HEK293 (cell line): ENCODE measurements around the gene NUF2.

Experiments
- KLF7 ChIP-seq: fragments of 450-650 bp; formaldehyde crosslinking; IDR thresholded peaks from 2 replicates; pipeline ENCODE4 v1.5.1; 2016; ENCODE audit warnings: missing biosample characterization, missing genetic modification characterization, borderline replicate concordance
- REPIN1 ChIP-seq: fragments of 450-650 bp; formaldehyde crosslinking; IDR thresholded peaks from 2 replicates; pipeline ENCODE4 v1.5.1; 2017; ENCODE audit warnings: missing biosample characterization, missing genetic modification characterization, low read depth
- ZFP3 ChIP-seq: fragments of 450-650 bp; formaldehyde crosslinking; IDR thresholded peaks from 2 replicates; pipeline ENCODE4 v1.5.1; 2016; ENCODE audit warnings: low read depth, missing biosample characterization, missing genetic modification characterization
- ZNF10 ChIP-seq: fragments of 450-650 bp; formaldehyde crosslinking; IDR thresholded peaks from 2 replicates; pipeline ENCODE4 v1.5.1; 2017; ENCODE audit warnings: missing biosample characterization, missing genetic modification characterization
- ZNF416 ChIP-seq: fragments of 450-650 bp; formaldehyde crosslinking; IDR thresholded peaks from 2 replicates; pipeline ENCODE4 v1.5.1; 2016; ENCODE audit warnings: missing biosample characterization, missing genetic modification characterization
- TF ChIP-seq, protein P1 (sequence below): fragments of 450-650 bp; formaldehyde crosslinking; IDR thresholded peaks from 2 replicates; pipeline ENCODE4 v1.5.1; 2016; ENCODE audit warnings: missing biosample characterization, missing genetic modification characterization
- TF ChIP-seq, protein P2 (sequence below): fragments of 450-650 bp; formaldehyde crosslinking; IDR thresholded peaks from 2 replicates; pipeline ENCODE4 v1.5.1; 2016; ENCODE audit warnings: missing biosample characterization, missing genetic modification characterization
- TF ChIP-seq, protein P3 (sequence below): fragments of 450-650 bp; formaldehyde crosslinking; IDR thresholded peaks from 2 replicates; pipeline ENCODE4 v1.5.1; 2017; ENCODE audit warnings: missing biosample characterization, missing genetic modification characterization

DNA sequence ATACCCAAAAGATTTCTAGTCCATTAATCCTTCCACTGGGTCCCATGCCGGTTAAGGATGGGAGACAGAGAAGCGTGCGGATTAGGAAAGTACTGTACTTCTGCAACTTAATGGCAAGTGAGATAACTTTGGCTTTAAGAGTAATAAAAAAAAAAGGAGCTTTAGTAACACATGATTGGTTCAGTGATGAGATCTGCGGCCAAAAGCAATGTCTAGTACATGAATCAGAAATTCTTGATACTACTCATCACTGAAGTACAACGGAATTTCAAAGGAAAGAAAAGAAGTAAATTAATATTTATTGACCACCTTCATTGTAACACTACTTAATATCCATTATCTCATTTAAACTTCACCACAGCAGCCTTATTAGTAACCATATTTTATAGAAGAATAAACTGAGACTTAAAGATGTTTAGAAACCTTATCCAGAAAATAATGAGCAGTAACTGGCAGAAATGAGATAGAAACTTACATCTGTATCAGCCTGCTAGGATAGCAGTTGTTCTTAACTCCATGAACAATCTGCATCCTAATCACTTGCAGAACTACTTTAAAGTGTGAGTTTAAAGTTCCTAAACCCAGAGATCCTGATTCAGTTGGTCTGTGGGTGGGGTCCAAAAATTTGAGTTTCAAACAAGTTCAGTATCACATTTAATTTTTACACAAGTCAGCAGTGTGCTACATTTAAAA is 14.1 kb upstream of the NUF2 start:
- no peak for TF ChIP-seq ZNF416 (tag by site-specific recombination)
- TF ChIP-seq REPIN1 (tag by site-specific recombination) = no peak
- TF ChIP-seq ZFP3 = no peak
- TF ChIP-seq, protein P1, sequence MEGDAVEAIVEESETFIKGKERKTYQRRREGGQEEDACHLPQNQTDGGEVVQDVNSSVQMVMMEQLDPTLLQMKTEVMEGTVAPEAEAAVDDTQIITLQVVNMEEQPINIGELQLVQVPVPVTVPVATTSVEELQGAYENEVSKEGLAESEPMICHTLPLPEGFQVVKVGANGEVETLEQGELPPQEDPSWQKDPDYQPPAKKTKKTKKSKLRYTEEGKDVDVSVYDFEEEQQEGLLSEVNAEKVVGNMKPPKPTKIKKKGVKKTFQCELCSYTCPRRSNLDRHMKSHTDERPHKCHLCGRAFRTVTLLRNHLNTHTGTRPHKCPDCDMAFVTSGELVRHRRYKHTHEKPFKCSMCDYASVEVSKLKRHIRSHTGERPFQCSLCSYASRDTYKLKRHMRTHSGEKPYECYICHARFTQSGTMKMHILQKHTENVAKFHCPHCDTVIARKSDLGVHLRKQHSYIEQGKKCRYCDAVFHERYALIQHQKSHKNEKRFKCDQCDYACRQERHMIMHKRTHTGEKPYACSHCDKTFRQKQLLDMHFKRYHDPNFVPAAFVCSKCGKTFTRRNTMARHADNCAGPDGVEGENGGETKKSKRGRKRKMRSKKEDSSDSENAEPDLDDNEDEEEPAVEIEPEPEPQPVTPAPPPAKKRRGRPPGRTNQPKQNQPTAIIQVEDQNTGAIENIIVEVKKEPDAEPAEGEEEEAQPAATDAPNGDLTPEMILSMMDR (tag by site-specific recombination) = no peak
- TF ChIP-seq, protein P2, sequence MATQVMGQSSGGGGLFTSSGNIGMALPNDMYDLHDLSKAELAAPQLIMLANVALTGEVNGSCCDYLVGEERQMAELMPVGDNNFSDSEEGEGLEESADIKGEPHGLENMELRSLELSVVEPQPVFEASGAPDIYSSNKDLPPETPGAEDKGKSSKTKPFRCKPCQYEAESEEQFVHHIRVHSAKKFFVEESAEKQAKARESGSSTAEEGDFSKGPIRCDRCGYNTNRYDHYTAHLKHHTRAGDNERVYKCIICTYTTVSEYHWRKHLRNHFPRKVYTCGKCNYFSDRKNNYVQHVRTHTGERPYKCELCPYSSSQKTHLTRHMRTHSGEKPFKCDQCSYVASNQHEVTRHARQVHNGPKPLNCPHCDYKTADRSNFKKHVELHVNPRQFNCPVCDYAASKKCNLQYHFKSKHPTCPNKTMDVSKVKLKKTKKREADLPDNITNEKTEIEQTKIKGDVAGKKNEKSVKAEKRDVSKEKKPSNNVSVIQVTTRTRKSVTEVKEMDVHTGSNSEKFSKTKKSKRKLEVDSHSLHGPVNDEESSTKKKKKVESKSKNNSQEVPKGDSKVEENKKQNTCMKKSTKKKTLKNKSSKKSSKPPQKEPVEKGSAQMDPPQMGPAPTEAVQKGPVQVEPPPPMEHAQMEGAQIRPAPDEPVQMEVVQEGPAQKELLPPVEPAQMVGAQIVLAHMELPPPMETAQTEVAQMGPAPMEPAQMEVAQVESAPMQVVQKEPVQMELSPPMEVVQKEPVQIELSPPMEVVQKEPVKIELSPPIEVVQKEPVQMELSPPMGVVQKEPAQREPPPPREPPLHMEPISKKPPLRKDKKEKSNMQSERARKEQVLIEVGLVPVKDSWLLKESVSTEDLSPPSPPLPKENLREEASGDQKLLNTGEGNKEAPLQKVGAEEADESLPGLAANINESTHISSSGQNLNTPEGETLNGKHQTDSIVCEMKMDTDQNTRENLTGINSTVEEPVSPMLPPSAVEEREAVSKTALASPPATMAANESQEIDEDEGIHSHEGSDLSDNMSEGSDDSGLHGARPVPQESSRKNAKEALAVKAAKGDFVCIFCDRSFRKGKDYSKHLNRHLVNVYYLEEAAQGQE = no peak
- TF ChIP-seq ZNF10 (tag by site-specific recombination) = no peak
- TF ChIP-seq, protein P3, sequence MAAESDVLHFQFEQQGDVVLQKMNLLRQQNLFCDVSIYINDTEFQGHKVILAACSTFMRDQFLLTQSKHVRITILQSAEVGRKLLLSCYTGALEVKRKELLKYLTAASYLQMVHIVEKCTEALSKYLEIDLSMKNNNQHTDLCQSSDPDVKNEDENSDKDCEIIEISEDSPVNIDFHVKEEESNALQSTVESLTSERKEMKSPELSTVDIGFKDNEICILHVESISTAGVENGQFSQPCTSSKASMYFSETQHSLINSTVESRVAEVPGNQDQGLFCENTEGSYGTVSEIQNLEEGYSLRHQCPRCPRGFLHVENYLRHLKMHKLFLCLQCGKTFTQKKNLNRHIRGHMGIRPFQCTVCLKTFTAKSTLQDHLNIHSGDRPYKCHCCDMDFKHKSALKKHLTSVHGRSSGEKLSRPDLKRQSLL = no peak
- TF ChIP-seq KLF7 (tag by site-specific recombination) = no peak
